Kidney epithelial cell (primary cell): ENCODE data around the gene HERPUD2. TPM values are rescaled to one million over a fixed set of nuclear protein-coding genes. Genes with fewer than 3 reads are reported as not detected.

Experiments
- DNase-seq: peaks from one replicate; pipeline ENCODE4 v3.0.0-alpha.2; 2010; ENCODE audit warnings: low read depth
- H3K27me3 ChIP-seq: 2 replicates; pipeline ENCODE4 v1.6.0; 2011; ENCODE audit warnings: low read length; ENCODE audit not compliant: control insufficient read depth, insufficient read depth
- H3K36me3 ChIP-seq: 2 replicates; pipeline ENCODE4 v1.5.1; 2011; ENCODE audit warnings: low read length; ENCODE audit not compliant: control insufficient read depth, insufficient read depth
- H3K4me3 ChIP-seq: 2 replicates; pipeline ENCODE4 v1.5.1; 2011; ENCODE audit warnings: low read depth, mild to moderate bottlenecking, control low read depth, low read length
- total RNA-seq: library from RNA; depleted of rRNA; stranded (reverse); fragments of >200 nt; gene quantifications from 2 replicates; pipeline ENCODE4 v1.2.3, GENCODE V29; 2015
- TF ChIP-seq, protein P1 (sequence below): IDR thresholded peaks from 2 replicates; pipeline ENCODE4 v1.5.1; 2011; ENCODE audit warnings: mild to moderate bottlenecking, moderate library complexity, low read length, control low read depth, inconsistent platforms; ENCODE audit not compliant: insufficient read depth, poor library complexity, severe bottlenecking

HERPUD2 gene
- total RNA-seq, 1 donor from 2014 or later: 29.4 TPM

DNA sequence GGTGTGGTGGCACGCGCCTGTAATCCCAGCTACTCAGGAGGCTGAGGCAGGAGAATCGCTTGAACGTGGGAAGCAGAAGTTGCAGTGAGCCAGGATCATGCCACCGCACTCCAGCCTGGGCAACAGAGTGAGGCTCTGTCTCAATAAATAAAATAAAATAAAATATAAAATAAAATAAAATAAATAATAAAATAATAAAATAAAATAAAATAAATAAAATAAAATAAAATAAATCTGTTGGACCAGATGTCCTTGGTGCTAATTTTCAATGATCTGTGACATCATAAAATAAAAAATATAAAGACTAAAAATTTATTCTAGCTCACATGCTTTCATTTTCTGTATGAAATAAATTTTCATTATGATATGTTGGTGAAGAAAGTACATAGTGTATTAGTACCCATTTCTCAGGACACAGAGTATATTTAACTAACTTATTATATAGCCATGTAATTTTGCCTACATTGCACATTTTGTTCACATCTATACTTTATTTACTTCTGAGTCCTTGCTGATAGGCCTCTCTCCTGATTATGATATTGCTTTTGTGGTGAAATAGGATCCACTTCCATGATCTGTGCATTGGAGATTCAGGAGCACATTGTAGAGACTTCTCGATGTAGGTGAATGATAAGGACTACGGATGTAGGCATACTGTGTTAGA lies 17.8 kb upstream of the HERPUD2 start:
- no peak overlapping the region for H3K4me3 ChIP-seq
- DNase-seq: no peak
- no peaks in the 10 kb centered on the region for H3K36me3 ChIP-seq
- H3K27me3 ChIP-seq: no peaks in the 10 kb centered on the region
- TF ChIP-seq, protein P1, sequence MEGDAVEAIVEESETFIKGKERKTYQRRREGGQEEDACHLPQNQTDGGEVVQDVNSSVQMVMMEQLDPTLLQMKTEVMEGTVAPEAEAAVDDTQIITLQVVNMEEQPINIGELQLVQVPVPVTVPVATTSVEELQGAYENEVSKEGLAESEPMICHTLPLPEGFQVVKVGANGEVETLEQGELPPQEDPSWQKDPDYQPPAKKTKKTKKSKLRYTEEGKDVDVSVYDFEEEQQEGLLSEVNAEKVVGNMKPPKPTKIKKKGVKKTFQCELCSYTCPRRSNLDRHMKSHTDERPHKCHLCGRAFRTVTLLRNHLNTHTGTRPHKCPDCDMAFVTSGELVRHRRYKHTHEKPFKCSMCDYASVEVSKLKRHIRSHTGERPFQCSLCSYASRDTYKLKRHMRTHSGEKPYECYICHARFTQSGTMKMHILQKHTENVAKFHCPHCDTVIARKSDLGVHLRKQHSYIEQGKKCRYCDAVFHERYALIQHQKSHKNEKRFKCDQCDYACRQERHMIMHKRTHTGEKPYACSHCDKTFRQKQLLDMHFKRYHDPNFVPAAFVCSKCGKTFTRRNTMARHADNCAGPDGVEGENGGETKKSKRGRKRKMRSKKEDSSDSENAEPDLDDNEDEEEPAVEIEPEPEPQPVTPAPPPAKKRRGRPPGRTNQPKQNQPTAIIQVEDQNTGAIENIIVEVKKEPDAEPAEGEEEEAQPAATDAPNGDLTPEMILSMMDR: no peak

DNA sequence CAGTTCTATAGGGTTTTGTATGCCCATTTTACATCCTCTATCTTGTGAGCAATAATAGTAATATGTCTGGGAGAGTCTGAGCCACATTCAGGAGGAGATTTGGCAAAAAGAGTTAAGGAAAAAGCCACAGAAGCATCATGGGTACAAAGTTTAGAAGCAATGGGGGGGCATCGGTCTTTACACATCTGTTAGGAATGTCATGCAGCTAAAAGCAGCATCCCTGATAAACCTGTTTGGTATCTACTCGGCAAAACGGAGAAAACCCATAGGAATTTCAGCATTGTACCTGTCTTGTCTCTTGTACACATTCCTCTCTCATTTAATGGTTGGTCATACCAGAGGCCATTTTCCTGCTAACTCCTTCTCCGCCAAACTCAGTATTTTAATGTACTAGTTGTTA lies 12.5 kb upstream of the HERPUD2 start:
- H3K4me3 ChIP-seq: no peak overlapping the region
- TF ChIP-seq, protein P1: no peak
- DNase-seq: no peak
- H3K27me3 ChIP-seq: no peaks in the 10 kb centered on the region
- no peaks in the 10 kb centered on the region for H3K36me3 ChIP-seq

DNA sequence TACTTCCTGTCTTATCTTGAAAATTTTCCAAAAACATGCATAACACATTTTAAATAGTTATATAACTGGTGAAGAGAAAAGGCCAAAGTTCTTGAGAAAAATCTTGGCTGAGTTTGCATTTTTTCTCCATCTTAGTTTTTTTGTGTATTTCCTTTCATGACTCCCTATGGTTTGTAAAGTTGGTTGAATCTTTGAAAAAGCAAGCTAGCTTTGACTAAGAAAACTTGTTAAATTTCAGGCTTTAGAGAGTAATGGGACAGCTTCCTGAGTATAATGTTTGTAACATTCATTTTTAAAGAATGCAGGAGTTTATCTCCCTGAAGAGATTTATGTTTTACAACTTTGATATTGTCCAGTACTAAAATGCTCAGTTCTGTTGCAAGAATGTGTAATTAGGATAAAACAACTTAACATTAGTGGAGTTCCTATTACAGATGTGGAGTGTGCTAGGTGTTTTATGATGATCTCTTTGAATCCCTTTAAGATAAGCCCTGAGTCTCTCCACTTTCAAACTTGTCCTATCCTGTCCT lies 11.1 kb upstream of the HERPUD2 start:
- DNase-seq: no peak
- Histone ChIP-seq H3K36me3 (no peaks in the 10 kb centered on the region), H3K27me3 (no peaks in the 10 kb centered on the region), H3K4me3 (no peak overlapping the region)
- TF ChIP-seq, protein P1: no peak

DNA sequence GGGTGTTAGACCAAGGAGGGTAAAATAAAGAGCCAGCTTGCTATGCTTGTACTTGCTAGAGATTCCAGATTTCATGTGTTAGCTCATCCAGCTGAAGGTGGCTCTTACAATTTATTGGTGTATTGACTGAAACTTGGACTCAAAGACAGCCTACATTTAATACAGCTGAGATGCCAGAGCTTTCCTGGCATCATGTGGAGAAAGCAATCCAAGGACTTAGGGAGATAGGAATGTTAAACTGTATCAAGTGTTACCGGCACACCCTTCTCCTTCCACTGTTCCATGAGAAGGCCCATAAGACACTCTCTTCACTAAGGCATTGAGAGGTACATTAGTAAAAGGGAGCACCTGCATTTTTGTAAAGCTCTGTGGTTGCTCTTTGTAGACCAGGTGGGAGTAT lies 9.3 kb upstream of the HERPUD2 start:
- no peak for DNase-seq
- H3K27me3 ChIP-seq: no peaks in the 10 kb centered on the region
- H3K4me3 ChIP-seq: no peak overlapping the region
- H3K36me3 ChIP-seq: no peaks in the 10 kb centered on the region
- TF ChIP-seq, protein P1: no peak

DNA sequence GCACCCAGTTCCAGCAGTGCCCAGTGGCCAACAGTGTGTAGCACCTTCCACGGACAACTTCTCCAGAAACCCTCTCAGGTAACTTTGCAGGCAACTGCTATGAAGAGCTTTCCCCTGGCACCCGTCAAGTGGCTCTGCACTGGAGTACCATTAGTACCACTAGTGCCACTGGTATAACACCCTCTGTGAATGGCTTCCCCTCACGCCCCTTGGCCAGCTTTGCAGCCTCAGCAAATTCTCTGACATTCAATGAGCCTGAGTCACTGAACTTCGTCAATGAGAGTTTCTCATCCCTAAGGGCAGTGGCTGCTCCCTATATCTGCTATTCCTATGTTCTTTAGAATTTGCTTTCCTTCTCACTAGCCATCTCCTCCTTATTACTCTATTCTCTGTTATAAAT lies 7.6 kb upstream of the HERPUD2 start:
- no peaks in the 10 kb centered on the region for H3K27me3 ChIP-seq
- TF ChIP-seq, protein P1: no peak
- H3K36me3 ChIP-seq: no peaks in the 10 kb centered on the region
- no peak overlapping the region for H3K4me3 ChIP-seq
- DNase-seq: no peak
